ENCODE data around the gene EPHA4.

GRCh38 chr2:221405521-221405920, 166.6 kb downstream of the EPHA4 start:
- TF ChIP-seq CTCF (IDR thresholded peaks at IDR 0.05; ENCODE audit: low read depth, low read length), result no peak
- TF ChIP-seq EZH2phosphoT487 (IDR thresholded peaks at IDR 0.05; ENCODE audit: low read depth), result no peak
